ENCODE measurements around the gene RAC3. TPM values are rescaled to one million over a fixed set of nuclear protein-coding genes. Genes with fewer than 3 reads are reported as not detected.

The RAC3 gene
- total and polyA plus RNA-seq, 7 donors = 0.60 to 11.8 (median 2.8) TPM

DNA sequence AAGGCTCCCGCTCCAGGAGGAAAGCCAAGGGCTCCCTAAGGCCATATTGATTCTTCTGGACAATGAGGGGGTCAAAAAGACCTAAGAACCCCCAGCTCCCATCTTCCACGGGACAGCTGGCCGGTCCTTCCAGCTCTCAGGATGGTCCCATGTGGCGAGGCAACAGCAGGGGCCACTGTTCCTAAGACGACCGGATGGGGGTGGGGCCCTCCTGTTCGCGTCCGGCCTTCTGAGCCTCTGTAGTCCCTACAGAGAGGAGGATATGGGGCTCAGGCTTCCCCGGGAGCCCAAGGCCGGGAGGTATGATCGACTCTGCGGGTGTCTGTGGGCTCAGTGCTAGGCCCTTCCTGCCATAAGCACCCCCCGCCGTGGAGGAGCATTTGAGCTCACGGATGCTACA is 12.0 kb downstream of the RAC3 start:
- WGBS, 2 donors = 84 to 88% methylated on average over 16 of the region's 16 CpGs
- Histone ChIP-seq H3K9me3 (no peaks in the 10 kb centered on the region), H3K27ac (no peak overlapping the region), H3K27me3 (no peaks in the 10 kb centered on the region), H3K4me3 (no peak overlapping the region), H3K4me1 (no peaks in the 10 kb centered on the region), H3K36me3 (peaks cover 0 to 18% (median 3%) of the 10 kb centered on the region in 4 donors)
- TF ChIP-seq POLR2AphosphoS5 (IDR thresholded peaks at IDR 0.05) = no peak
- TF ChIP-seq EP300 (IDR thresholded peaks at IDR 0.05) = no peak
- TF ChIP-seq POLR2A (IDR thresholded peaks at IDR 0.05) = no peak
- TF ChIP-seq, protein P1, sequence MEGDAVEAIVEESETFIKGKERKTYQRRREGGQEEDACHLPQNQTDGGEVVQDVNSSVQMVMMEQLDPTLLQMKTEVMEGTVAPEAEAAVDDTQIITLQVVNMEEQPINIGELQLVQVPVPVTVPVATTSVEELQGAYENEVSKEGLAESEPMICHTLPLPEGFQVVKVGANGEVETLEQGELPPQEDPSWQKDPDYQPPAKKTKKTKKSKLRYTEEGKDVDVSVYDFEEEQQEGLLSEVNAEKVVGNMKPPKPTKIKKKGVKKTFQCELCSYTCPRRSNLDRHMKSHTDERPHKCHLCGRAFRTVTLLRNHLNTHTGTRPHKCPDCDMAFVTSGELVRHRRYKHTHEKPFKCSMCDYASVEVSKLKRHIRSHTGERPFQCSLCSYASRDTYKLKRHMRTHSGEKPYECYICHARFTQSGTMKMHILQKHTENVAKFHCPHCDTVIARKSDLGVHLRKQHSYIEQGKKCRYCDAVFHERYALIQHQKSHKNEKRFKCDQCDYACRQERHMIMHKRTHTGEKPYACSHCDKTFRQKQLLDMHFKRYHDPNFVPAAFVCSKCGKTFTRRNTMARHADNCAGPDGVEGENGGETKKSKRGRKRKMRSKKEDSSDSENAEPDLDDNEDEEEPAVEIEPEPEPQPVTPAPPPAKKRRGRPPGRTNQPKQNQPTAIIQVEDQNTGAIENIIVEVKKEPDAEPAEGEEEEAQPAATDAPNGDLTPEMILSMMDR (IDR thresholded peaks at IDR 0.05) = no peak
- intact Hi-C loops (cut with DNase I) = no loop called here
- DNase-seq = no peak

DNA sequence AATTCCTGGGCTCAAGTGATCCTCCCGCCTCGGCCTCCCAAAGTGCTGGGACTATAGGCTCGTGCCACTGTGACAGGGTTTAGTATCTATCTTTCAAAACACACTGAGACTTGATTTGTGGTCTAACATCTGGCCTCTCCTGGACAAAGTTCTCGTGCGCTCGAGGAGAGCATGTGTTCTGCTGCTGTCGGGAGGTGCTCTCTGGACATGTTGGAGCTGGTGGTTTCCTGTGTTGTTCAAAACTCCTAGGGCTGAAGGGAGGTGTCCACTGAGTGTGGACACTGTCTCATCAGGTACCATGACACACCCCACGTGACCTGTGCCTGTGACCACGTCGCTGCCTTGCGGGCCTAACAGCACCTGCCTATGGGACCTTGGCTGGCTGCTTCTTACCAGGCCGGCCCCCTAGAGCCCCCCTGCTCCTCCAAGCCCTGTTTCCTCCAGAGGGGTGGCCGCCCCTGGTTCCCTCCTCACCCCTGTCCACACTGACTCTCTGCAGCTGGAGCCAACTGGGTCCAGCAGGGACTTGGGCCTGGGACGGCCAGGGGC is 14.5 kb downstream of the RAC3 start:
- 82 to 85% methylated on average over 14 of the region's 14 CpGs for WGBS, 2 donors
- no peak for DNase-seq
- H3K36me3 ChIP-seq = peaks cover 0 to 37% (median 6%) of the 10 kb centered on the region in 4 donors
- H3K9me3 ChIP-seq = no peaks in the 10 kb centered on the region
- intact Hi-C loops (cut with DNase I) = no loop called here
- TF ChIP-seq EP300 (IDR thresholded peaks at IDR 0.05) = no peak
- TF ChIP-seq, protein P1 (IDR thresholded peaks at IDR 0.05) = no peak
- no peak for TF ChIP-seq POLR2AphosphoS5 (IDR thresholded peaks at IDR 0.05)
- no peak for TF ChIP-seq POLR2A (IDR thresholded peaks at IDR 0.05)
- no peak overlapping the region for H3K4me3 ChIP-seq
- H3K27me3 ChIP-seq = no peaks in the 10 kb centered on the region
- peaks cover 0 to 18% (median 14%) of the 10 kb centered on the region in 4 donors for H3K4me1 ChIP-seq
- no peak overlapping the region for H3K27ac ChIP-seq

DNA sequence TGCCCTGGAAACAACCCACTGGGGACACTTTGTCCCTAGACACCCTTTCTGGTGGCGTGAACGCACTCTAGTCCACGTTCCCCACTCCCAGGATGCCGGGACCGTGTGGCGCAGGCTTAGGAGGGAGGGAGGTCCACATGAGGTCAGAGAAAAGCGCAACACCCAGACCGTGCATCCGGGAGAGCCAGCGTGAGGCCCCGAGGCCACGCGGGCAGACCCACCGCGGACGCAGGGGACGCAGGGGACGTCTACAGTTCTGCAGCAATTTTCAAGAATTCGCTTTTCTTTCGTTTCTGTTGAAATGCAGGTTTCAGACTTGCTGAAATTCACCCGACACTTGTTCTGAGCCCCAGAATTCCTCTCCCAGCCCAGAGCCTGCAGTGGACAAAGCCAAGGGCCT is 15.4 kb downstream of the RAC3 start:
- peaks cover 0 to 21% (median 16%) of the 10 kb centered on the region in 4 donors for H3K4me1 ChIP-seq
- 93% methylated on average over 21 of the region's 21 CpGs for WGBS, 2 donors
- TF ChIP-seq POLR2A (IDR thresholded peaks at IDR 0.05) = no peak
- TF ChIP-seq, protein P1 (IDR thresholded peaks at IDR 0.05) = no peak
- no peak for TF ChIP-seq EP300 (IDR thresholded peaks at IDR 0.05)
- no peaks in the 10 kb centered on the region for H3K27me3 ChIP-seq
- no peak overlapping the region for H3K27ac ChIP-seq
- H3K4me3 ChIP-seq = no peak overlapping the region
- H3K9me3 ChIP-seq = no peaks in the 10 kb centered on the region
- intact Hi-C loops (cut with DNase I) = no loop called here
- H3K36me3 ChIP-seq = peaks cover 0 to 37% (median 6%) of the 10 kb centered on the region in 4 donors
- no peak for DNase-seq

DNA sequence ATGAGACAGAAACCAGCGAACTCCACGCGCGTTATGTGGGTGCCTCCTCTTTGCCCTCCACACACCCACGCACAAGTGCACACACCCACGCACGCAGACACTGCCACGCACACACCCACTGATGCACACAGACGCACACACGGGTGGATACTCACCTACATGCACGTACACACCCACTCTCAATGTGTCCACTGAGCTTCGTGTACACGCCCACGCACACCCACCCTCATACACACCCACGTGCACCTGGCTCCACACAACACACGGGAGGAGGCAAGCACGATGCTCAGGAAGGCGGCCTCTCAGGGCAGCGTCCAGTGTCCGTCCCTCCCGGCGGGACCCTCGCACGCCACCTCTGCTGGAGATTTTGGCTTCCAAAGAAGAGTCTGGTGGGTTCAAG is 15.9 kb downstream of the RAC3 start:
- Histone ChIP-seq H3K27ac (no peak overlapping the region), H3K27me3 (no peaks in the 10 kb centered on the region), H3K9me3 (no peaks in the 10 kb centered on the region), H3K4me1 (peaks cover 0 to 24% (median 18%) of the 10 kb centered on the region in 4 donors), H3K4me3 (no peak overlapping the region), H3K36me3 (peaks cover 0 to 37% (median 6%) of the 10 kb centered on the region in 4 donors)
- no peak for TF ChIP-seq POLR2A (IDR thresholded peaks at IDR 0.05)
- 83 to 88% methylated on average over 24 of the region's 24 CpGs for WGBS, 2 donors
- intact Hi-C loops (cut with DNase I) = no loop called here
- no peak for DNase-seq

DNA sequence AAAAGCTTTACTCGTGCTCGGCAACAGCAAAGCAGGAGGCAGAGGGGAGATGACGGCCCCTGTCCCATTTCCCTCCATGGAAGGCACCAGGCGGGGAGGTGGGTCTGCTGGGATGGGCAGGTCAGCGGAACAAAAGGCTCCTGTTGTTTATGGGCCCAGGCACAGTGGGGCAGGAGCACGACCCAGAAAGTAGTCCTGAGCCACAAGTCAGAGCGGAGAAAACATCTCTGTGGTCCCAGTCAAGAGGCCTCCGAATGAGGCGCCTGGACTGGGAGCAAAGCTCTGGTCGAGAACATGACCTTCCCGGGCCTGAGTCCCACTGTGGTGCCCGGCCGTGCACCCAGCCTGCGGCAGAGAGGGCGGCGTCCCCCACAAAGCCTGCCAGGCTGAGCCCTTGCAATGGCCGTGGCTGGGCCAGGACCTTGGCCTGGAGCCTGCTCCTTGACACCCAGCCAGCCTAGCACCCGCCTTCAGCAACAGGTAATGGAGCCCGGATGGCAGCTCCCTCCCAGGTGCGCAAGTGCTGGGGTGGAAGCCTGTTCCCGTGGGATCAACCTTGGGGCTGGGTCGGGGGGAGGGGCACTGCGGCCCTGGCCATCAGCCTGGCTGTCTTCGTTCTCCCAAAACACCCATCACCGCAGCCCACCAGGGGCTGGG is 16.6 kb downstream of the RAC3 start:
- H3K4me3 ChIP-seq = no peak overlapping the region
- intact Hi-C loops (cut with DNase I) = no loop called here
- no peak overlapping the region for H3K27ac ChIP-seq
- H3K27me3 ChIP-seq = no peaks in the 10 kb centered on the region
- peaks cover 0 to 30% (median 25%) of the 10 kb centered on the region in 4 donors for H3K4me1 ChIP-seq
- WGBS, 2 donors = 92 to 94% methylated on average over 25 of the region's 25 CpGs
- TF ChIP-seq EP300 (IDR thresholded peaks at IDR 0.05) (no peak), POLR2AphosphoS5 (IDR thresholded peaks at IDR 0.05) (no peak)
- H3K36me3 ChIP-seq = peaks cover 0 to 37% (median 6%) of the 10 kb centered on the region in 4 donors
- no peak for DNase-seq
- no peaks in the 10 kb centered on the region for H3K9me3 ChIP-seq

Measured in sigmoid colon (tissue), 7 donors.